GM12878 (cell line): ENCODE results near the gene SUN5. TPM values are rescaled to one million over a fixed set of nuclear protein-coding genes. Genes with fewer than 3 reads are reported as not detected.

Experiments used
- ATAC-seq: fragments of 200-7000 bp; cut with Tn5 transposase; 3 replicates; pipeline ENCODE4 v1.9.1; 2020; ENCODE audit warnings: mild to moderate bottlenecking, moderate library complexity
- BruUV-seq: library from RNA; stranded (reverse); fragments of 400-500 nt; replicated peaks from 2 replicates; lab custom pipeline; 2021; lab: Mats Ljungman, UMichigan
- CTCF ChIA-PET: fragments of 300-600 bp; sonication (Branson Sonifier 250); formaldehyde crosslinking; extraction: SDS; loops from one replicate; lab custom pipeline; 2021; ENCODE audit warnings: inconsistent platforms; lab: Yijun Ruan, JAX
- POLR2A ChIA-PET: fragments of 350-600 bp; formaldehyde crosslinking; extraction: SDS; loops from one replicate; lab custom pipeline; 2021; ENCODE audit warnings: inconsistent platforms; lab: Charles Lee
- RAD21 ChIA-PET: fragments of 300-600 bp; sonication (Branson Sonifier 250); formaldehyde crosslinking; loops from one replicate; lab custom pipeline; 2023; ENCODE audit warnings: antibody characterized with exemption; ENCODE audit not compliant: unreplicated experiment; lab: Charles Lee
- SMC1A ChIA-PET: fragments of 300-600 bp; sonication (Branson Sonifier 250); formaldehyde crosslinking; loops from one replicate; lab custom pipeline; 2023; ENCODE audit not compliant: unreplicated experiment, uncharacterized antibody; lab: Charles Lee
- DNase-seq: peaks from one replicate; pipeline ENCODE4 v3.0.0-alpha.2; 2011; ENCODE audit warnings: low read depth, low spot score
- FAIRE-seq: peaks from 3 replicates; lab custom pipeline; 2011; peaks lifted over from hg19 to GRCh38; lab: Jason Lieb, UNC
- H2AFZ ChIP-seq: 2 replicates; pipeline ENCODE4 v1.6.0; 2011; ENCODE audit warnings: low read depth, low read length, control low read depth; ENCODE audit not compliant: control insufficient read depth
- H3K27ac ChIP-seq: 2 replicates; pipeline ENCODE4 v1.5.1; 2011; ENCODE audit warnings: control low read depth; ENCODE audit not compliant: control insufficient read depth, insufficient read depth
- H3K27me3 ChIP-seq, 2 experiments: replicated peaks in 1 of 2; 2 replicates each; pipeline versions ENCODE4 v1.6.0 to v1.6.1; 2011; ENCODE audit warnings: low read length in 1 of 2; ENCODE audit not compliant: control insufficient read depth in 2 of 2, insufficient read depth in 2 of 2
- H3K36me3 ChIP-seq, 2 experiments: 2 replicates each; pipeline ENCODE4 v1.5.1; 2011; ENCODE audit warnings: low read length in 1 of 2; ENCODE audit not compliant: control insufficient read depth in 2 of 2, insufficient read depth in 2 of 2
- H3K4me1 ChIP-seq: 2 replicates; pipeline ENCODE4 v1.6.1; 2011; ENCODE audit warnings: mild to moderate bottlenecking, low read length, moderate library complexity, mixed read lengths; ENCODE audit not compliant: control insufficient read depth, insufficient read depth
- H3K4me2 ChIP-seq: 2 replicates; pipeline ENCODE4 v1.6.0; 2011; ENCODE audit warnings: control low read depth; ENCODE audit not compliant: control insufficient read depth, insufficient read depth
- H3K4me3 ChIP-seq: fragments of 200-600 bp; sonication (generic); 2 replicates; pipeline ENCODE4 v1.5.1; 2016
- H3K79me2 ChIP-seq: 2 replicates; pipeline ENCODE4 v1.6.0; 2011; ENCODE audit warnings: low read length; ENCODE audit not compliant: control insufficient read depth, insufficient read depth
- H3K9ac ChIP-seq: 2 replicates; pipeline ENCODE4 v1.8.0; 2011; ENCODE audit warnings: low read length, control low read depth, mixed read lengths; ENCODE audit not compliant: control insufficient read depth, insufficient read depth
- H3K9me3 ChIP-seq: replicated peaks from 3 replicates; pipeline ENCODE4 v1.5.1; 2011; ENCODE audit warnings: mild to moderate bottlenecking, low read length; ENCODE audit not compliant: control insufficient read depth, insufficient read depth
- H4K20me1 ChIP-seq: 2 replicates; pipeline ENCODE4 v1.6.0; 2011; ENCODE audit not compliant: control insufficient read depth, insufficient read depth
- CBX5 ChIP-seq: sonication (generic); IDR thresholded peaks from 2 replicates; pipeline ENCODE4 v1.6.1; 2016; ENCODE audit warnings: low read depth, moderate library complexity, mild to moderate bottlenecking, inconsistent platforms
- E2F8 ChIP-seq: fragments of 450-650 bp; IDR thresholded peaks from 2 replicates; pipeline ENCODE4 v1.6.1; 2018; ENCODE audit warnings: mild to moderate bottlenecking, low read depth, moderate library complexity; ENCODE audit not compliant: partially characterized antibody
- EZH2 ChIP-seq: IDR thresholded peaks from 2 replicates; pipeline ENCODE4 v1.6.1; 2012; ENCODE audit warnings: low read depth, mild to moderate bottlenecking, control low read depth, inconsistent platforms, low read length, borderline replicate concordance; ENCODE audit not compliant: control insufficient read depth
- IRF3 ChIP-seq: fragments of 450-650 bp; IDR thresholded peaks from 2 replicates; pipeline ENCODE4 v1.6.1; 2014; ENCODE audit warnings: mild to moderate bottlenecking
- KDM1A ChIP-seq: fragments of 200-600 bp; sonication (generic); IDR thresholded peaks from 2 replicates; pipeline ENCODE4 v1.6.1; 2016; ENCODE audit warnings: borderline replicate concordance
- NFXL1 ChIP-seq: fragments of 450-650 bp; IDR thresholded peaks from 2 replicates; pipeline ENCODE4 v1.6.1; 2017; ENCODE audit warnings: antibody characterized with exemption, mild to moderate bottlenecking, borderline replicate concordance
- NFYB ChIP-seq: IDR thresholded peaks from 2 replicates; pipeline ENCODE4 v1.6.1; 2011; ENCODE audit warnings: low read depth, mild to moderate bottlenecking, low read length, improper control_type of control experiment, moderate library complexity; ENCODE audit not compliant: insufficient read depth
- NKRF ChIP-seq: fragments of 450-650 bp; conservative IDR thresholded peaks from 2 replicates; pipeline ENCODE4 v1.6.1; 2017; ENCODE audit warnings: mild to moderate bottlenecking, moderate library complexity
- STAT1 ChIP-seq: fragments of 450-650 bp; conservative IDR thresholded peaks from 2 replicates; pipeline ENCODE4 v1.6.1; 2014; ENCODE audit warnings: antibody characterized with exemption, mild to moderate bottlenecking
- SUZ12 ChIP-seq: fragments of 200-600 bp; sonication (generic); IDR thresholded peaks from one replicate; pipeline ENCODE4 v1.6.1; 2018; ENCODE audit warnings: antibody characterized with exemption, mild to moderate bottlenecking; ENCODE audit not compliant: unreplicated experiment
- ZNF384 ChIP-seq: IDR thresholded peaks from 2 replicates; pipeline ENCODE4 v1.6.1; 2012; ENCODE audit warnings: low read depth, mild to moderate bottlenecking, low read length, improper control_type of control experiment, borderline replicate concordance
- ZNF687 ChIP-seq: fragments of 450-650 bp; IDR thresholded peaks from 2 replicates; pipeline ENCODE4 v1.6.1; 2017; ENCODE audit warnings: mild to moderate bottlenecking, moderate library complexity
- WGBS: methylation state at CpG from one replicate; pipeline ENCODE4 v1.1.6; 2016; ENCODE audit warnings: low lambda C conversion rate; ENCODE audit not compliant: insufficient replicate concordance, insufficient coverage; ENCODE audit errors: missing lambda C conversion rate; 5-methylcytosine and 5-hydroxymethylcytosine counted together
- in situ Hi-C: fragments of 300-500 bp; cut with MboI; formaldehyde crosslinking; loops from 9 replicates; pipeline ENCODE4 v1.14.3; 2018; ENCODE audit warnings: mixed read lengths
- intact Hi-C: fragments of 100-400 bp; cut with micrococcal nuclease; formaldehyde crosslinking; loops from one replicate; pipeline ENCODE4 v1.14.2; 2022; ENCODE audit not compliant: unreplicated experiment
- polyA plus RNA-seq, 11 experiments: library from polyadenylated mRNA; depleted of rRNA in 4 of 11; unstranded in 6 of 11; stranded (reverse) in 5 of 11; fragments of >200 nt; fragmentation: Nextera tagmentation in 4 of 11; fragmentation: Illumina TruSeq in 1 of 11; extraction: Ambion mirVana in 4 of 11; extraction: Trizol in 1 of 11; gene quantifications; 1 replicate in 1 of 11; 2 replicates in 10 of 11; pipeline versions ENCODE4 v1.2.1 to v1.2.3, GENCODE V29; 2011 to 2016; ENCODE audit warnings: inconsistent platforms in 2 of 11, missing spikeins in 2 of 11, low read depth in 1 of 11
- total RNA-seq, 4 experiments: library from RNA; depleted of rRNA in 3 of 4; stranded (reverse); fragments of >200 nt in 3 of 4; fragmentation: Illumina TruSeq in 1 of 4; extraction: Trizol in 1 of 4; gene quantifications; 2 replicates each; pipeline versions ENCODE4 v1.2.1 to v1.2.3, GENCODE V29; 2013 to 2021

The SUN5 gene
- total and polyA plus RNA-seq, 10 of the 15 experiments (the other 5 are each of a cell fraction or from before 2014, with no cell fraction given), result not detected

GRCh38 chr20:32959351-32960221 is 44.6 kb downstream of the SUN5 start:
- CTCF ChIA-PET, result no interaction called here
- H3K36me3 ChIP-seq, result no peaks in the 10 kb centered on the region
- SMC1A ChIA-PET, result no interaction called here
- TF ChIP-seq STAT1 (no peak), EZH2 (no peak), E2F8 (no peak), SUZ12 (no peak), KDM1A (no peak), IRF3 (no peak), NFXL1 (no peak), CBX5 (no peak), NKRF (no peak), ZNF687 (no peak), NFYB (no peak), ZNF384 (no peak)

More at GRCh38 chr20:32959351-32960221, 44.6 kb downstream of the SUN5 start:
- Histone ChIP-seq H4K20me1 (no peaks in the 10 kb centered on the region), H3K9me3 (no peaks in the 10 kb centered on the region; the same call in 2 of the 3 replicates), H3K27ac (no peak overlapping the region), H3K4me3 (no peak overlapping the region), H3K4me2 (no peak overlapping the region), H3K79me2 (no peaks in the 10 kb centered on the region), H3K27me3 (no peaks in the 10 kb centered on the region), H3K9ac (no peak overlapping the region), H3K4me1 (no peaks in the 10 kb centered on the region), H2AFZ (no peak overlapping the region)
- ChIA-PET POLR2A (no interaction called here), RAD21 (no interaction called here)
- FAIRE-seq (no peak), ATAC-seq (no peak), DNase-seq (no peak)
- BruUV-seq, result no TSS peak
- in situ Hi-C loops, result no loop called here
- intact Hi-C loops, result no loop called here
- WGBS, result 60% methylated on average over 14 of the region's 14 CpGs
